Trophoblast cell (in vitro differentiated cells and primary cell): ENCODE results near the gene FRMD4A.

Experiments
- DNase-seq, 2 donors: peaks; one replicate each; pipeline ENCODE4 v3.0.0-alpha.2; 2016
- H2AFZ ChIP-seq: 2 replicates; pipeline ENCODE4 v1.6.1; 2013; ENCODE audit warnings: low read length, moderate library complexity, mild to moderate bottlenecking; ENCODE audit not compliant: insufficient read depth, poor library complexity
- H2AK5ac ChIP-seq: 2 replicates; pipeline ENCODE4 v1.6.1; 2013; ENCODE audit warnings: mild to moderate bottlenecking, low read length
- H2BK120ac ChIP-seq: 2 replicates; pipeline ENCODE4 v1.6.1; 2013; ENCODE audit warnings: low read length, mild to moderate bottlenecking, moderate library complexity; ENCODE audit not compliant: insufficient read depth, poor library complexity
- H2BK12ac ChIP-seq: 2 replicates; pipeline ENCODE4 v1.6.1; 2013; ENCODE audit warnings: mild to moderate bottlenecking, low read length, moderate library complexity
- H2BK5ac ChIP-seq: 2 replicates; pipeline ENCODE4 v1.6.1; 2013; ENCODE audit warnings: low read length, low read depth, moderate library complexity, mild to moderate bottlenecking; ENCODE audit not compliant: poor library complexity
- H3K14ac ChIP-seq: 2 replicates; pipeline ENCODE4 v1.6.1; 2013; ENCODE audit warnings: mild to moderate bottlenecking, low read length
- H3K18ac ChIP-seq: 2 replicates; pipeline ENCODE4 v1.6.1; 2013; ENCODE audit warnings: mild to moderate bottlenecking, low read length
- H3K23ac ChIP-seq: 2 replicates; pipeline ENCODE4 v1.6.1; 2013; ENCODE audit warnings: low read length
- H3K27ac ChIP-seq: 2 replicates; pipeline ENCODE4 v1.5.1; 2013; ENCODE audit warnings: low read depth, mild to moderate bottlenecking, inconsistent platforms, low read length, moderate library complexity
- H3K27me3 ChIP-seq: 2 replicates; pipeline ENCODE4 v1.6.1; 2013; ENCODE audit warnings: inconsistent platforms, mild to moderate bottlenecking, low read length, moderate library complexity; ENCODE audit not compliant: insufficient read depth
- H3K36me3 ChIP-seq, 2 experiments: 1 replicate in 1 of 2; 2 replicates in 1 of 2; pipeline ENCODE4 v1.6.1; 2013; ENCODE audit warnings: low read length in 2 of 2, mild to moderate bottlenecking in 2 of 2, moderate library complexity in 1 of 2; ENCODE audit not compliant: insufficient read depth in 2 of 2, control insufficient read depth in 1 of 2
- H3K4ac ChIP-seq: 2 replicates; pipeline ENCODE4 v1.6.1; 2013; ENCODE audit warnings: low read depth, mild to moderate bottlenecking, low read length, moderate library complexity
- H3K4me1 ChIP-seq, 2 experiments: 1 replicate in 1 of 2; 2 replicates in 1 of 2; pipeline ENCODE4 v1.6.1; 2013; ENCODE audit warnings: low read length in 2 of 2, mild to moderate bottlenecking in 2 of 2, moderate library complexity in 1 of 2; ENCODE audit not compliant: insufficient read depth in 2 of 2, control insufficient read depth in 1 of 2
- H3K4me2 ChIP-seq: 2 replicates; pipeline ENCODE4 v1.6.1; 2013; ENCODE audit warnings: inconsistent platforms, mild to moderate bottlenecking, low read length, moderate library complexity
- H3K4me3 ChIP-seq: 2 replicates; pipeline ENCODE4 v1.5.1; 2013; ENCODE audit warnings: mild to moderate bottlenecking, low read depth, low read length, inconsistent platforms
- H3K79me1 ChIP-seq: one replicate; pipeline ENCODE4 v1.6.1; 2013; ENCODE audit warnings: low read length
- H3K79me2 ChIP-seq: 2 replicates; pipeline ENCODE4 v1.6.1; 2013; ENCODE audit warnings: low read length, mild to moderate bottlenecking; ENCODE audit not compliant: control insufficient read depth, insufficient read depth, poor library complexity
- H3K9ac ChIP-seq: 2 replicates; pipeline ENCODE4 v1.6.1; 2013; ENCODE audit warnings: mild to moderate bottlenecking, low read length
- H3K9me3 ChIP-seq: 2 replicates; pipeline ENCODE4 v1.6.1; 2013; ENCODE audit warnings: low read depth, mild to moderate bottlenecking, control low read depth, inconsistent platforms, low read length; ENCODE audit not compliant: insufficient read depth
- H4K12ac ChIP-seq: 2 replicates; pipeline ENCODE4 v1.6.1; 2013; ENCODE audit warnings: low read depth, mild to moderate bottlenecking, low read length, moderate library complexity
- H4K8ac ChIP-seq: 2 replicates; pipeline ENCODE4 v1.6.1; 2013; ENCODE audit warnings: low read depth, mild to moderate bottlenecking, low read length, moderate library complexity
- H4K91ac ChIP-seq: one replicate; pipeline ENCODE4 v1.6.1; 2013; ENCODE audit warnings: low read depth, mild to moderate bottlenecking, low read length, moderate library complexity
- WGBS: extraction: QIAGEN DNeasy Blood & Tissue Kit; methylation state at CpG from one replicate; pipeline ENCODE4 v1.1.7; 2013; ENCODE audit warnings: missing lambda C conversion rate; ENCODE audit not compliant: insufficient read length, insufficient coverage; ENCODE audit errors: extremely low coverage; 5-methylcytosine and 5-hydroxymethylcytosine counted together

The FRMD4A gene

GRCh38 chr10:14225379-14225778, 105.3 kb downstream of the FRMD4A start:
- no peaks in the 10 kb centered on the region for H3K36me3 ChIP-seq
- no peaks in the 10 kb centered on the region for H3K27me3 ChIP-seq
- H3K79me1 ChIP-seq = no peaks in the 10 kb centered on the region
- H3K9ac ChIP-seq = no peak overlapping the region
- H3K4me2 ChIP-seq = no peak overlapping the region
- H4K12ac ChIP-seq = no peak overlapping the region
- no peak overlapping the region for H2AK5ac ChIP-seq
- no peak for DNase-seq
- no peak overlapping the region for H3K18ac ChIP-seq
- H3K23ac ChIP-seq = no peak overlapping the region
- peaks cover 0 to 5% of the 10 kb centered on the region in 2 experiments for H3K4me1 ChIP-seq
- H2BK12ac ChIP-seq = no peak overlapping the region
- no peak overlapping the region for H2BK5ac ChIP-seq
- H4K8ac ChIP-seq = no peak overlapping the region
- H3K4me3 ChIP-seq = no peak overlapping the region
- H2BK120ac ChIP-seq = no peak overlapping the region
- no peaks in the 10 kb centered on the region for H3K79me2 ChIP-seq
- H4K91ac ChIP-seq = peak overlapping the region; percentile 39
- H3K4ac ChIP-seq = no peak overlapping the region
- no CpG with 5 or more reads among the region's 4 CpGs for WGBS
- no peak overlapping the region for H3K14ac ChIP-seq
- no peak overlapping the region for H3K27ac ChIP-seq
- no peak overlapping the region for H2AFZ ChIP-seq
- H3K9me3 ChIP-seq = no peaks in the 10 kb centered on the region

GRCh38 chr10:14220026-14220425, 110.7 kb downstream of the FRMD4A start:
- H4K8ac ChIP-seq = no peak overlapping the region
- H2BK5ac ChIP-seq = no peak overlapping the region
- H3K4me1 ChIP-seq = no peaks in the 10 kb centered on the region
- H3K23ac ChIP-seq = no peak overlapping the region
- H3K79me2 ChIP-seq = no peaks in the 10 kb centered on the region
- no peak overlapping the region for H3K4me3 ChIP-seq
- no peak overlapping the region for H3K4ac ChIP-seq
- H3K4me2 ChIP-seq = no peak overlapping the region
- no peak overlapping the region for H3K18ac ChIP-seq
- H3K36me3 ChIP-seq = no peaks in the 10 kb centered on the region
- no peaks in the 10 kb centered on the region for H3K27me3 ChIP-seq
- H2BK12ac ChIP-seq = no peak overlapping the region
- H3K9ac ChIP-seq = no peak overlapping the region
- H3K79me1 ChIP-seq = no peaks in the 10 kb centered on the region
- WGBS = no CpG with 5 or more reads among the region's 7 CpGs
- no peak overlapping the region for H3K14ac ChIP-seq
- no peak overlapping the region for H2BK120ac ChIP-seq
- H4K12ac ChIP-seq = no peak overlapping the region
- no peak overlapping the region for H4K91ac ChIP-seq
- H3K9me3 ChIP-seq = no peaks in the 10 kb centered on the region
- H3K27ac ChIP-seq = no peak overlapping the region
- no peak overlapping the region for H2AK5ac ChIP-seq
- no peak overlapping the region for H2AFZ ChIP-seq
- DNase-seq = no peak

- H3K4me3 ChIP-seq = no peak overlapping the region
- H3K36me3 ChIP-seq = no peaks in the 10 kb centered on the region
- no peak overlapping the region for H3K9ac ChIP-seq
- no peaks in the 10 kb centered on the region for H3K79me2 ChIP-seq
- no peak for DNase-seq
- H3K27ac ChIP-seq = no peak overlapping the region
- no peak overlapping the region for H2BK5ac ChIP-seq
- no peak overlapping the region for H3K4me2 ChIP-seq
- no peak overlapping the region for H2BK120ac ChIP-seq
- H3K4ac ChIP-seq = no peak overlapping the region
- H3K4me1 ChIP-seq = no peaks in the 10 kb centered on the region
- H2AFZ ChIP-seq = no peak overlapping the region
- H3K18ac ChIP-seq = no peak overlapping the region
- no peak overlapping the region for H2AK5ac ChIP-seq
- H4K8ac ChIP-seq = no peak overlapping the region
- no peak overlapping the region for H4K91ac ChIP-seq
- H3K9me3 ChIP-seq = no peaks in the 10 kb centered on the region
- no peak overlapping the region for H4K12ac ChIP-seq
- no peak overlapping the region for H3K14ac ChIP-seq
- no peak overlapping the region for H3K23ac ChIP-seq
- H3K79me1 ChIP-seq = no peaks in the 10 kb centered on the region
- no peak overlapping the region for H2BK12ac ChIP-seq
- no CpG with 5 or more reads among the region's 5 CpGs for WGBS
- no peaks in the 10 kb centered on the region for H3K27me3 ChIP-seq
Measured at GRCh38 chr10:14219411-14219810, 111.3 kb downstream of the FRMD4A start.

- H2BK5ac ChIP-seq = no peak overlapping the region
- no peak overlapping the region for H3K23ac ChIP-seq
- no peak overlapping the region for H3K27ac ChIP-seq
- H3K4me2 ChIP-seq = no peak overlapping the region
- H4K91ac ChIP-seq = no peak overlapping the region
- H3K18ac ChIP-seq = no peak overlapping the region
- H3K14ac ChIP-seq = no peak overlapping the region
- no peak overlapping the region for H4K8ac ChIP-seq
- H3K4me3 ChIP-seq = no peak overlapping the region
- H3K79me2 ChIP-seq = no peaks in the 10 kb centered on the region
- no peak for DNase-seq
- no peaks in the 10 kb centered on the region for H3K9me3 ChIP-seq
- H3K36me3 ChIP-seq = no peaks in the 10 kb centered on the region
- H4K12ac ChIP-seq = no peak overlapping the region
- H3K9ac ChIP-seq = no peak overlapping the region
- H3K4me1 ChIP-seq = no peaks in the 10 kb centered on the region
- no peak overlapping the region for H2BK12ac ChIP-seq
- WGBS = no CpG with 5 or more reads among the region's 7 CpGs
- H3K79me1 ChIP-seq = no peaks in the 10 kb centered on the region
- H2AK5ac ChIP-seq = no peak overlapping the region
- H3K27me3 ChIP-seq = no peaks in the 10 kb centered on the region
- no peak overlapping the region for H2AFZ ChIP-seq
- H3K4ac ChIP-seq = no peak overlapping the region
- no peak overlapping the region for H2BK120ac ChIP-seq
Measured at GRCh38 chr10:14215641-14216040, 115.1 kb downstream of the FRMD4A start.
